WERI-Rb-1 (cell line): ENCODE data around the gene EPB41.

Experiments
- DNase-seq: peaks from one replicate; pipeline ENCODE4 v3.0.0-alpha.2; 2020
- H3K27ac ChIP-seq: fragments of 250-450 bp; sonication (Bioruptor Pico); 2 replicates; pipeline ENCODE4 v1.5.1; 2020; ENCODE audit warnings: mild to moderate bottlenecking, moderate library complexity
- H3K27me3 ChIP-seq: fragments of 250-450 bp; sonication (Bioruptor Pico); 2 replicates; pipeline ENCODE4 v1.5.1; 2021; ENCODE audit warnings: mild to moderate bottlenecking, low read depth, moderate library complexity; ENCODE audit not compliant: insufficient read depth, severe bottlenecking
- H3K36me3 ChIP-seq: fragments of 250-450 bp; sonication (Bioruptor Pico); 2 replicates; pipeline ENCODE4 v1.5.1; 2020; ENCODE audit warnings: mild to moderate bottlenecking, moderate library complexity
- H3K4me3 ChIP-seq: 2 replicates; pipeline ENCODE4 v1.5.1; 2011; ENCODE audit warnings: low read depth, mild to moderate bottlenecking, control low read depth, low read length
- H3K9me3 ChIP-seq: fragments of 250-450 bp; sonication (Bioruptor Pico); 2 replicates; pipeline ENCODE4 v1.5.1; 2021; ENCODE audit warnings: mild to moderate bottlenecking, moderate library complexity; ENCODE audit not compliant: severe bottlenecking
- CTCF ChIP-seq: IDR thresholded peaks from 2 replicates; pipeline ENCODE4 v1.5.1; 2011; ENCODE audit warnings: low read depth, mild to moderate bottlenecking, control low read depth, inconsistent platforms, low read length

Gene EPB41

GRCh38 chr1:29167904-29168303 is 253.5 kb downstream of the EPB41 start:
- TF ChIP-seq CTCF: no peak
- H3K27me3 ChIP-seq: no peaks in the 10 kb centered on the region
- no peaks in the 10 kb centered on the region for H3K9me3 ChIP-seq
- H3K36me3 ChIP-seq: peaks cover 65% of the 10 kb centered on the region
- no peak for DNase-seq
- H3K4me3 ChIP-seq: no peak overlapping the region
- no peak overlapping the region for H3K27ac ChIP-seq
